Body of pancreas (tissue), 4 donors: ENCODE results near the gene CAMKK2. TPM values are rescaled to one million over a fixed set of nuclear protein-coding genes. Genes with fewer than 3 reads are reported as not detected.

Source experiments
- ATAC-seq: fragments of 150-250 bp; one replicate; pipeline ENCODE4 v1.9.1; 2016
- DNase-seq, 4 donors: peaks; one replicate each; pipeline ENCODE4 v3.0.0-alpha.2; 2019
- H3K27ac ChIP-seq, 4 donors: fragments of 200-600 bp; sonication (generic); 1 replicate in 3 of 4; 2 replicates in 1 of 4; pipeline versions ENCODE4 v1.5.1 to v1.6.1; 2016 to 2019; ENCODE audit warnings: mild to moderate bottlenecking in 1 of 4, mixed read lengths in 1 of 4, moderate library complexity in 1 of 4
- H3K27me3 ChIP-seq, 2 donors: fragments of 200-600 bp; sonication (generic); one replicate each; pipeline ENCODE4 v1.6.0; 2016; ENCODE audit warnings: mild to moderate bottlenecking in 1 of 2
- H3K36me3 ChIP-seq, 2 donors: fragments of 200-600 bp; sonication (generic); replicated peaks in 1 of 2; 2 replicates each; pipeline ENCODE4 v1.5.1; 2016; ENCODE audit warnings: low read depth in 2 of 2; ENCODE audit not compliant: insufficient read depth in 1 of 2
- H3K4me1 ChIP-seq: fragments of 200-600 bp; sonication (generic); one replicate; pipeline ENCODE4 v1.6.0; 2016
- H3K4me3 ChIP-seq, 2 donors: fragments of 200-600 bp; sonication (generic); 1 replicate in 1 of 2; 2 replicates in 1 of 2; pipeline ENCODE4 v1.5.1; 2016 to 2019
- H3K9me3 ChIP-seq, 3 donors: fragments of 200-600 bp; sonication (generic); 1 replicate in 2 of 3; 2 replicates in 1 of 3; pipeline ENCODE4 v1.5.1; 2016
- CTCF ChIP-seq, 7 experiments: fragments of 450-650 bp in 4 of 7; fragments of 200-600 bp in 3 of 7; sonication (generic) in 3 of 7; IDR thresholded peaks; one replicate each; pipeline ENCODE4 v1.5.1; 2016 to 2019; ENCODE audit warnings: antibody characterized with exemption in 7 of 7
- POLR2A ChIP-seq, 3 donors: fragments of 450-650 bp; IDR thresholded peaks; one replicate each; pipeline ENCODE4 v1.6.1; 2016; ENCODE audit warnings: antibody characterized with exemption in 3 of 3, mild to moderate bottlenecking in 2 of 3
- WGBS, 2 donors: methylation state at CpG; one replicate each; pipeline ENCODE4 v1.1.5; 2017; 5-methylcytosine and 5-hydroxymethylcytosine counted together
- intact Hi-C: fragments of 100-400 bp; cut with DNase I; formaldehyde crosslinking; loops from one replicate; pipeline ENCODE4 v1.15.1; 2023
- total RNA-seq, 2 donors: library from RNA; depleted of rRNA; stranded (reverse); fragments of >200 nt; gene quantifications; one replicate each; pipeline ENCODE4 v1.1.0, GENCODE V29; 2016

The CAMKK2 gene
- total RNA-seq, 2 donors from 2014 or later, result 17.4 to 70.5 TPM

- H3K27ac ChIP-seq, result peak overlapping the region in 3 of 4 donors; percentile 44 to 70 (median 62)
- no peaks in the 10 kb centered on the region for H3K27me3 ChIP-seq
- peak; percentile 41 for ATAC-seq
- peaks cover 0 to 6% of the 10 kb centered on the region in 2 donors for H3K36me3 ChIP-seq
- TF ChIP-seq CTCF (IDR thresholded peaks at IDR 0.05) (no peak), POLR2A (IDR thresholded peaks at IDR 0.05) (no peak)
- intact Hi-C loops, result no loop called here
- 37% methylated on average over 4 of the region's 4 CpGs for WGBS, 2 donors
- H3K4me1 ChIP-seq, result peaks cover 63% of the 10 kb centered on the region
- no peak overlapping the region for H3K4me3 ChIP-seq
- H3K9me3 ChIP-seq, result no peaks in the 10 kb centered on the region
- no peak for DNase-seq
These were observed 33.7 kb upstream of the CAMKK2 start for GRCh38 chr12:121330195-121330594.

- no peak overlapping the region for H3K4me3 ChIP-seq
- WGBS, 2 donors, result 88 to 89% methylated on average over 4 of the region's 4 CpGs
- no peaks in the 10 kb centered on the region for H3K9me3 ChIP-seq
- intact Hi-C loops, result no loop called here
- peaks cover 0 to 4% of the 10 kb centered on the region in 2 donors for H3K36me3 ChIP-seq
- ATAC-seq (no peak), DNase-seq (no peak)
- H3K4me1 ChIP-seq, result peaks cover 60% of the 10 kb centered on the region
- TF ChIP-seq CTCF (IDR thresholded peaks at IDR 0.05) (no peak), POLR2A (IDR thresholded peaks at IDR 0.05) (no peak)
- no peaks in the 10 kb centered on the region for H3K27me3 ChIP-seq
- no peak overlapping the region for H3K27ac ChIP-seq
These were observed 32.1 kb upstream of the CAMKK2 start for GRCh38 chr12:121328620-121329019.

GRCh38 chr12:121326996-121327674 is 30.6 kb upstream of the CAMKK2 start:
- H3K4me3 ChIP-seq, result no peak overlapping the region
- intact Hi-C loops, result no loop called here
- peaks cover 55% of the 10 kb centered on the region for H3K4me1 ChIP-seq
- H3K36me3 ChIP-seq, result peaks cover 0 to 5% of the 10 kb centered on the region in 2 donors
- ATAC-seq (peak; percentile 45), DNase-seq (peak in 3 of 4 donors; percentile 56 to 73 (median 69))
- WGBS, 2 donors, result 53 to 84% methylated on average over 13 to 21 of the region's 21 CpGs
- no peaks in the 10 kb centered on the region for H3K27me3 ChIP-seq
- no peaks in the 10 kb centered on the region for H3K9me3 ChIP-seq
- H3K27ac ChIP-seq, result peak overlapping the region in 2 of 4 donors; percentile 33 to 43
- TF ChIP-seq POLR2A (IDR thresholded peaks at IDR 0.05) (no peak), CTCF (IDR thresholded peaks at IDR 0.05) (no peak)

GRCh38 chr12:121325922-121326396 is 29.4 kb upstream of the CAMKK2 start:
- DNase-seq (peak; percentile 47 to 75 (median 62)), ATAC-seq (peak; percentile 45)
- Histone ChIP-seq H3K4me3 (no peak overlapping the region), H3K27ac (peak overlapping the region in 1 of 4 donors; percentile 12), H3K4me1 (peaks cover 44% of the 10 kb centered on the region), H3K36me3 (peaks cover 0 to 9% of the 10 kb centered on the region in 2 donors), H3K9me3 (no peaks in the 10 kb centered on the region), H3K27me3 (no peaks in the 10 kb centered on the region)
- TF ChIP-seq CTCF (IDR thresholded peaks at IDR 0.05) (no peak), POLR2A (IDR thresholded peaks at IDR 0.05) (no peak)
- 15 to 20% methylated on average over 4 to 5 of the region's 5 CpGs for WGBS, 2 donors
- intact Hi-C loops, result no loop called here

- Histone ChIP-seq H3K36me3 (peaks cover 0 to 12% of the 10 kb centered on the region in 2 donors), H3K27me3 (no peaks in the 10 kb centered on the region)
- intact Hi-C loops, result no loop called here
These were observed 27.4 kb upstream of the CAMKK2 start for GRCh38 chr12:121323908-121324307.

More at GRCh38 chr12:121323908-121324307, 27.4 kb upstream of the CAMKK2 start:
- ATAC-seq (no peak), DNase-seq (no peak)
- 87 to 91% methylated on average over 3 of the region's 3 CpGs for WGBS, 2 donors
- Histone ChIP-seq H3K4me3 (no peak overlapping the region), H3K4me1 (peaks cover 28% of the 10 kb centered on the region), H3K9me3 (no peaks in the 10 kb centered on the region), H3K27ac (no peak overlapping the region)
- no peak for TF ChIP-seq POLR2A (IDR thresholded peaks at IDR 0.05)
- TF ChIP-seq CTCF (IDR thresholded peaks at IDR 0.05), result no peak
